Stimulated activated CD8-positive, alpha-beta memory T cell treated with anti-CD3 and anti-CD28 coated beads, Interleukin-7, amount 100 ng/mL, for 4 hours (primary cell): ENCODE data around the gene PIK3C3.

ENCODE experiments used
- DNase-seq, 2 donors: peaks; one replicate each; pipeline ENCODE4 v3.0.0-alpha.2; 2020; ENCODE audit warnings: low read depth in 2 of 2

PIK3C3 gene

GRCh38 chr18:42126586-42126985 is 171.6 kb downstream of the PIK3C3 start:
- DNase-seq = no peak

DNA sequence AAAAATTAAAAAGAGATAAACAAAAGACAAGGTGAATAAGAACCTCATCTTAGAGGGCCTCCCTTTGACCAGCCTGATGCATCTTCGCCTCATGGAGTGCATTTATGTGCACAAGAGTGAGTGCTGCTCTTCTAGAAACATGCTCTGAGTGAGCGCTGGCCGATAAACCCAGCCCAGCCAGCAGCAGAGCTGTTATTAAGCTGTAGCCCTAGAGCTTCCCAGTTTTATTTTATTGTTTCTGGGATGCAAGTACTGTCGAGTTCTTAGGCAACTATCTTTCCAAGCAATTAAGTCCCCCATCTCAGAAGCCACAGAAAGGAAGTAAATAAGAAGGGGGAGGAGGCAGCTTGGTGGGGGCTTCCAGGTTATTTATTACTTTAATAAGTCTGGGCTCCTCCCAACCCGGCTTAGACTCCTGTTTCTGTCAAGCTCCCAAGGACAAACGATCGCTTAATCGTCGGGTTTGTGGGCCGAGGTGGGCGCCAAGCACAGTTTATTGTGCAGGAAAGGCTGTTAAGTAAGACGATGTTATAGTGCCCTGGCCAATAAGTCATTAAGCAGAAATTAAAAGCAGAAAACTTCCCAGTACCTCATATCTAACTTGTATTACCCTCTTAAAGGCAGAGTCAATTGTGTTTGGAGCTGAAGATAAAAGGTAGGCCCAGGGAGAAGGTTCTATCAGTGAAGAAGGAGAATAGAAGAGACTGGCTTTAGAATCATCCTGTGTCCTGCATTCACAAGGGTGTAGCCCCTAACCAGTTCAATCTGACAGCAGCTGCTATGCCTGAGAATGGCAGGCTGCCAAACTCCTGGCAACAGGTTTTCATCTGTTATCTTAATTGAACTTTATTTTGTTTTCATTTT is 176.3 kb downstream of the PIK3C3 start:
- no peak for DNase-seq

GRCh38 chr18:42131930-42132244 is 176.9 kb downstream of the PIK3C3 start:
- no peak for DNase-seq
